HAP-1 (cell line): ENCODE results near the gene VCP.

Source experiments
- DNase-seq, 2 experiments: peaks; one replicate each; pipeline ENCODE4 v3.0.0-alpha.2; 2016 to 2020; ENCODE audit warnings: low spot score in 2 of 2
- H3K27me3 ChIP-seq: fragments of 250-450 bp; sonication (Bioruptor Pico); 2 replicates; pipeline ENCODE4 v1.5.1; 2020; ENCODE audit warnings: low read depth, mild to moderate bottlenecking, moderate library complexity
- H3K36me3 ChIP-seq: fragments of 250-450 bp; sonication (Bioruptor Pico); replicated peaks from 2 replicates; pipeline ENCODE4 v1.5.1; 2020; ENCODE audit warnings: mild to moderate bottlenecking
- H3K4me1 ChIP-seq: fragments of 250-450 bp; sonication (Bioruptor Pico); 2 replicates; pipeline ENCODE4 v1.5.1; 2020; ENCODE audit warnings: mild to moderate bottlenecking
- H3K4me3 ChIP-seq: fragments of 250-450 bp; sonication (Bioruptor Pico); 2 replicates; pipeline ENCODE4 v1.5.1; 2020; ENCODE audit warnings: mild to moderate bottlenecking, moderate library complexity
- H3K9me3 ChIP-seq: fragments of 250-450 bp; sonication (Bioruptor Pico); 2 replicates; pipeline ENCODE4 v1.5.1; 2020; ENCODE audit warnings: mild to moderate bottlenecking, moderate library complexity
- in situ Hi-C: fragments of 300-500 bp; cut with MboI; formaldehyde crosslinking; loops from 3 replicates; pipeline ENCODE4 v1.14.3; 2020; ENCODE audit warnings: low sequenced_read_pairs, inconsistent platforms, mixed read lengths

The VCP gene

GRCh38 chr9:35089434-35089833, 17.0 kb upstream of the VCP start:
- no peaks in the 10 kb centered on the region for H3K4me1 ChIP-seq
- H3K9me3 ChIP-seq: no peaks in the 10 kb centered on the region
- no peaks in the 10 kb centered on the region for H3K27me3 ChIP-seq
- H3K36me3 ChIP-seq: peaks cover 56% of the 10 kb centered on the region
- in situ Hi-C loops: no loop called here
- no peak for DNase-seq
- no peak overlapping the region for H3K4me3 ChIP-seq

GRCh38 chr9:35085078-35085477, 12.7 kb upstream of the VCP start:
- no peak for DNase-seq
- H3K36me3 ChIP-seq: peaks cover 19% of the 10 kb centered on the region
- no peak overlapping the region for H3K4me3 ChIP-seq
- H3K4me1 ChIP-seq: no peaks in the 10 kb centered on the region
- in situ Hi-C loops: no loop called here
- H3K27me3 ChIP-seq: no peaks in the 10 kb centered on the region
- no peaks in the 10 kb centered on the region for H3K9me3 ChIP-seq

GRCh38 chr9:35079426-35080341, 7.3 kb upstream of the VCP start, which contains the start of gene FANCG:
FANCG (minus strand) TSS chr9:35079942; CDS start chr9:35079524, 418 bp downstream.
- H3K27me3 ChIP-seq: no peaks in the 10 kb centered on the region
- in situ Hi-C loops: no loop called here
- peak within 1 kb of the TSS; percentile 77 for H3K4me3 ChIP-seq
- no peaks in the 10 kb centered on the region for H3K9me3 ChIP-seq
- H3K4me1 ChIP-seq: peaks cover 6% of the 10 kb centered on the region
- DNase-seq: peak; percentile 86 to 93
- peaks cover 26% of the 10 kb centered on the region for H3K36me3 ChIP-seq

GRCh38 chr9:35079041-35079425, 6.6 kb upstream of the VCP start:
- no peaks in the 10 kb centered on the region for H3K9me3 ChIP-seq
- peak overlapping the region; percentile 77 for H3K4me3 ChIP-seq
- H3K36me3 ChIP-seq: peaks cover 32% of the 10 kb centered on the region
- H3K27me3 ChIP-seq: no peaks in the 10 kb centered on the region
- peaks cover 6% of the 10 kb centered on the region for H3K4me1 ChIP-seq
- in situ Hi-C loops: no loop called here
- peak in 1 of 2 experiments; percentile 25 for DNase-seq

- H3K27me3 ChIP-seq: no peaks in the 10 kb centered on the region
- peaks cover 42% of the 10 kb centered on the region for H3K36me3 ChIP-seq
- H3K4me3 ChIP-seq: peak overlapping the region; percentile 77
- peaks cover 9% of the 10 kb centered on the region for H3K4me1 ChIP-seq
- in situ Hi-C loops: no loop called here
- no peaks in the 10 kb centered on the region for H3K9me3 ChIP-seq
- no peak for DNase-seq
Observed at GRCh38 chr9:35078066-35078465, 5.6 kb upstream of the VCP start.

- Histone ChIP-seq H3K4me3 (no peak overlapping the region), H3K27me3 (no peaks in the 10 kb centered on the region), H3K36me3 (peaks cover 46% of the 10 kb centered on the region), H3K4me1 (peaks cover 11% of the 10 kb centered on the region), H3K9me3 (no peaks in the 10 kb centered on the region)
- in situ Hi-C loops: no loop called here
- DNase-seq: no peak
Observed at GRCh38 chr9:35076848-35077247, 4.4 kb upstream of the VCP start.

GRCh38 chr9:35075358-35075757, 2.9 kb upstream of the VCP start:
- H3K36me3 ChIP-seq: peaks cover 51% of the 10 kb centered on the region
- in situ Hi-C loops: no loop called here
- H3K27me3 ChIP-seq: no peaks in the 10 kb centered on the region

GRCh38 chr9:35074791-35075190, 2.4 kb upstream of the VCP start:
- DNase-seq: no peak
- Histone ChIP-seq H3K9me3 (no peaks in the 10 kb centered on the region), H3K4me1 (peaks cover 20% of the 10 kb centered on the region), H3K27me3 (no peaks in the 10 kb centered on the region), H3K4me3 (no peak overlapping the region), H3K36me3 (peaks cover 55% of the 10 kb centered on the region)
- in situ Hi-C loops: no loop called here

More at GRCh38 chr9:35075358-35075757, 2.9 kb upstream of the VCP start:
- no peak overlapping the region for H3K4me3 ChIP-seq
- DNase-seq: no peak
- peaks cover 16% of the 10 kb centered on the region for H3K4me1 ChIP-seq
- H3K9me3 ChIP-seq: no peaks in the 10 kb centered on the region

- DNase-seq: no peak
- peaks cover 20% of the 10 kb centered on the region for H3K4me1 ChIP-seq
- peaks cover 55% of the 10 kb centered on the region for H3K36me3 ChIP-seq
- H3K4me3 ChIP-seq: no peak overlapping the region
- no peaks in the 10 kb centered on the region for H3K27me3 ChIP-seq
- in situ Hi-C loops: no loop called here
- no peaks in the 10 kb centered on the region for H3K9me3 ChIP-seq
Observed at GRCh38 chr9:35074141-35074540, 1.7 kb upstream of the VCP start.

GRCh38 chr9:35073279-35073612, 821 bp upstream of the VCP start:
- Histone ChIP-seq H3K4me3 (0 out of 2 replicates have a peak overlapping the region, but pooled peaks have one; percentile 7), H3K9me3 (no peaks in the 10 kb centered on the region), H3K36me3 (peaks cover 60% of the 10 kb centered on the region), H3K4me1 (peaks cover 14% of the 10 kb centered on the region), H3K27me3 (no peaks in the 10 kb centered on the region)
- in situ Hi-C loops: no loop called here
- DNase-seq: no peak

- peak; percentile 67 to 83 for DNase-seq
- peaks cover 13% of the 10 kb centered on the region for H3K4me1 ChIP-seq
- peak overlapping the region; percentile 81 for H3K4me3 ChIP-seq
- in situ Hi-C loops: no loop called here
- no peaks in the 10 kb centered on the region for H3K9me3 ChIP-seq
- H3K36me3 ChIP-seq: peaks cover 68% of the 10 kb centered on the region
- H3K27me3 ChIP-seq: no peaks in the 10 kb centered on the region
Observed at GRCh38 chr9:35071814-35072460, 488 bp downstream of the VCP start.

- in situ Hi-C loops: no loop called here
- peaks cover 68% of the 10 kb centered on the region for H3K36me3 ChIP-seq
- DNase-seq: no peak
Observed at GRCh38 chr9:35070823-35071813, 1.3 kb downstream of the VCP start.

GRCh38 chr9:35069020-35069419, 3.4 kb downstream of the VCP start:
- peaks cover 70% of the 10 kb centered on the region for H3K36me3 ChIP-seq

More at GRCh38 chr9:35070823-35071813, 1.3 kb downstream of the VCP start:
- Histone ChIP-seq H3K27me3 (no peaks in the 10 kb centered on the region), H3K9me3 (no peaks in the 10 kb centered on the region), H3K4me3 (peak overlapping the region; percentile 81), H3K4me1 (peaks cover 13% of the 10 kb centered on the region)

More at GRCh38 chr9:35069020-35069419, 3.4 kb downstream of the VCP start:
- Histone ChIP-seq H3K9me3 (no peaks in the 10 kb centered on the region), H3K4me3 (no peak overlapping the region), H3K4me1 (peaks cover 13% of the 10 kb centered on the region), H3K27me3 (no peaks in the 10 kb centered on the region)
- no peak for DNase-seq
- in situ Hi-C loops: no loop called here
